Activated T-helper 17 cell treated with anti-CD3 and anti-CD28 coated beads, Interleukin-2, amount 50 U/mL, for 72 hours (primary cell): ENCODE measurements around the gene MARK4. TPM values are rescaled to one million over a fixed set of nuclear protein-coding genes. Genes with fewer than 3 reads are reported as not detected.

Experiments
- ATAC-seq: fragments of 150-1000 bp; cut with Tn5 transposase; replicated peaks from 2 replicates; pipeline ENCODE4 v1.10.0; 2021; ENCODE audit warnings: mild to moderate bottlenecking, moderate library complexity
- H3K27ac Mint-ChIP-seq: one replicate; pipeline ENCODE4 v1.8.0; 2022; ENCODE audit warnings: mixed read lengths
- H3K27me3 Mint-ChIP-seq: one replicate; pipeline ENCODE4 v1.8.0; 2022; ENCODE audit warnings: mixed read lengths
- H3K36me3 Mint-ChIP-seq: one replicate; pipeline ENCODE4 v1.8.0; 2022; ENCODE audit warnings: low read depth, mild to moderate bottlenecking, mixed read lengths
- H3K4me1 Mint-ChIP-seq: one replicate; pipeline ENCODE4 v1.8.0; 2022; ENCODE audit warnings: mixed read lengths
- H3K4me3 Mint-ChIP-seq: one replicate; pipeline ENCODE4 v1.8.0; 2022; ENCODE audit warnings: mild to moderate bottlenecking, mixed read lengths
- H3K9me3 Mint-ChIP-seq: one replicate; pipeline ENCODE4 v1.8.0; 2022; ENCODE audit warnings: mixed read lengths
- total RNA-seq, 2 donors: library from RNA; stranded (reverse); gene quantifications; one replicate each; pipeline ENCODE4 v1.2.3, GENCODE V29; 2022

MARK4 gene
- total RNA-seq, 2 donors from 2014 or later = 21.8 to 26.6 TPM

DNA sequence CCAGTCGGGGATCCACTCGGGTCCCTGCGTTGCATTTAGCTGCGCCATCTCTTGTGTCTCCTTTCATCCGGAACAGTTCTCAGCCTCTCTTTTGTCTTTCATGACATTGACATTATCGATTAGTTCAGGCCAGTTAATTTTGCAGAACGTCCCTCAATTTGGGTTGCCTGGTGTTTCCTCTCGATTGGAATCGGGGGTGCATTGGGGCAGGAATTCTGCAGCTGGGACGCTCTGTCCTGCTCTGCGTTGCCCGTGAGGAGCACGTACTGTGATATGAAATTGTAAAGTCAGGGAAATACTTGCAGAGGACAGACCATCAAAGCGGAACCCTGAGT, 22.4 kb downstream of the MARK4 start:
- no peak for ATAC-seq
- H3K4me3 Mint-ChIP-seq = no peak overlapping the region
- no peak overlapping the region for H3K27ac Mint-ChIP-seq
- H3K4me1 Mint-ChIP-seq = no peaks in the 10 kb centered on the region
- no peaks in the 10 kb centered on the region for H3K27me3 Mint-ChIP-seq
- H3K36me3 Mint-ChIP-seq = peaks cover 48% of the 10 kb centered on the region
- H3K9me3 Mint-ChIP-seq = no peaks in the 10 kb centered on the region

DNA sequence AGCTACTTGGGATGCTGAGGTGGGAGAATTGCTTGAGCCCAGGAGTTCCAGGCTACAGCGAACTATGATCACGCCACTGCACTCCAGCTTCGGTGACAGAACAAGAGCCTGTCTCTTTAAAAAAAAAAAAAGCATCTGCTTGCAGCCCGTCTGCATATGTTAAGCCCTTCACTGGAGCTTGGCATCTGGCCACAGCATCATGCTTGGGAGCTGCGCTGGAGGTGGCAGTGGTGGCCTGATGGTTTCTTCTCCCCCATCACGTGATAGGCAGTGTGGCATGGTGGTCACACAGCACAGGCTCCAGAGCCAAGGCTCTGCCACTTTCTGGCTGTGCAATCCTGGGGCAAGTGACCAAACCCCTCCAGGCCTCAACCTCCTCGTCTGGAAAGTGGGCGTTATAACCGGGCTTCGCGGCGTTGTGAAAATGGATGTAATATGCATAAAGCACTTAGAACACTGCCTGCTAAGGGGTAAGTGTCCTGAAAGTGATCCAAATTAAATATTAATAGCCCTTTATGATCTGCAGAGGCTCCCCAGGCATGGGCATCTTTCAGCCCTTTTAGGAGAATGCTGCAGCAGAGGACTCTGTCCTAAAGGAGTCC, 24.4 kb downstream of the MARK4 start:
- Mint-ChIP-seq H3K27me3 (no peaks in the 10 kb centered on the region), H3K9me3 (no peaks in the 10 kb centered on the region), H3K4me3 (no peak overlapping the region), H3K36me3 (peaks cover 58% of the 10 kb centered on the region), H3K4me1 (no peaks in the 10 kb centered on the region), H3K27ac (no peak overlapping the region)
- ATAC-seq = no peak

DNA sequence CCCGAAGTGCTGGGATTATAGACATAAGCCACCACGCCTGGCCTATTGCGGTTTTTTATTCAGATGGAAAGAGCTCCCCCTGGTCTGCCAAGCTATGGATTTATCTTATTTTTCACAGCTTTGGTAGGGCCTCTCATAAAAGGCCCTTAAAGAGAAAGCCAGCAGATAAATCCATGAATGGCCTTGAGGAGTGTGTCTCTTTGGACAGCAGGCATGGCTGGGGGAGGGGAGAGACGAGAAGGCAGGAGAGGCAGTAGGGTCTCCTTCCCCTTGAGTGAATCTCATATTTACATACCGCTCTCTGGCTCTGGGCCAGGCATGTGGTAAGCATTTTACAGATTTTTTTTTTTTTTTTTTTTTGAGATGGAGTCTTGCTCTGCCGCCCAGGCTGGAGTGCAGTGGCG, 25.2 kb downstream of the MARK4 start:
- H3K4me1 Mint-ChIP-seq = no peaks in the 10 kb centered on the region
- H3K27me3 Mint-ChIP-seq = no peaks in the 10 kb centered on the region
- no peak for ATAC-seq
- no peak overlapping the region for H3K4me3 Mint-ChIP-seq
- no peaks in the 10 kb centered on the region for H3K9me3 Mint-ChIP-seq
- no peak overlapping the region for H3K27ac Mint-ChIP-seq
- peaks cover 61% of the 10 kb centered on the region for H3K36me3 Mint-ChIP-seq

DNA sequence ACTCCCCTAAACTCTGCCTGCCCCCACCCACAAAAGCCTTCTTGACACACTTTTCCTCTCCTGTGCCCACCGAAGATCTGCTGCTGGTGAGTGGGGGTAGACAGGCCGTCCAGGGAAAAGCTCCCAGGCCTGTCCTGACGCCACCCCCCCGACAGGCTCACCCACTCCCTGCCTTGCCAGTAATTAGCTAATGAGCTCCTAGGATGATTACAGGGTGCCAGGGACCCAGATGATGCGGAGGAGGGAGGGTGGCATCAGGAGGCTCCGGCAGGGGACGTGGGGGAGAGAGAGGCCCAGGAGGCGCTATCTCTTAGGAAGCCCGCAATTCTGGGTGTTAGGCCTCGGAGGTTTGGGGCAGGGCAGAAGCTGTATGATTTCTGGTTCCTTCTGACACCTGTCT, 27.0 kb downstream of the MARK4 start:
- no peak for ATAC-seq
- no peaks in the 10 kb centered on the region for H3K4me1 Mint-ChIP-seq
- no peaks in the 10 kb centered on the region for H3K27me3 Mint-ChIP-seq
- no peak overlapping the region for H3K4me3 Mint-ChIP-seq
- no peaks in the 10 kb centered on the region for H3K9me3 Mint-ChIP-seq
- no peak overlapping the region for H3K27ac Mint-ChIP-seq
- peaks cover 60% of the 10 kb centered on the region for H3K36me3 Mint-ChIP-seq

DNA sequence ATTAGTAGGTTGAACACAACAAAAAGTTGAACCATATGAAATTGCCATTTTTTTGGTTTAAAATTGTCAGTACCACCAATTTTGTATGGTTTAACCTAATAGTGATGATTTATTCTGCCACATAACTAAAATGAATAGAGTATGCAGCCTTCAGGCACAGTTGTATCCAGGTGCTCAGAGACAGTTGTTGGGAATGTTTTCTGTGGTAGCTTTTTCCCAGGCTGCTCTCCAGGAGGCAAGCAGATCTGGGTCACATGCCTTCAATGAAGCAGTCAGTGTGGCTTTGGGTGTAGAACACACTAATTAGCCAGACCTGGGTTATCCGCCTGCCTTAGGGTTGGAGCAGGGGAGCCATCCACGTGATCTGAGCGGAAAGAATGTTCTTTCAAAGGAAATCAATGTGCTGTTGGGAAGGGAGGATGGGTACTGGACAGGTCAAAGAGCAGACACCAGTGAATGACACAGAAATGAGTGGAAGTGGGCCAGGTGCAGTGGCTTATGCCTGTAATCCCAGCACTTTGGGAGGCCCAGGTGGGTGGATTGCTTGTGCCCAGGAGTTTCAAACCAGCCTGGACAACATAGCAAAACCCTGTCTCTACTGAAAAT, 28.6 kb downstream of the MARK4 start:
- no peak for ATAC-seq
- Mint-ChIP-seq H3K36me3 (peaks cover 53% of the 10 kb centered on the region), H3K4me1 (no peaks in the 10 kb centered on the region), H3K9me3 (no peaks in the 10 kb centered on the region), H3K27me3 (no peaks in the 10 kb centered on the region), H3K27ac (no peak overlapping the region), H3K4me3 (no peak overlapping the region)

DNA sequence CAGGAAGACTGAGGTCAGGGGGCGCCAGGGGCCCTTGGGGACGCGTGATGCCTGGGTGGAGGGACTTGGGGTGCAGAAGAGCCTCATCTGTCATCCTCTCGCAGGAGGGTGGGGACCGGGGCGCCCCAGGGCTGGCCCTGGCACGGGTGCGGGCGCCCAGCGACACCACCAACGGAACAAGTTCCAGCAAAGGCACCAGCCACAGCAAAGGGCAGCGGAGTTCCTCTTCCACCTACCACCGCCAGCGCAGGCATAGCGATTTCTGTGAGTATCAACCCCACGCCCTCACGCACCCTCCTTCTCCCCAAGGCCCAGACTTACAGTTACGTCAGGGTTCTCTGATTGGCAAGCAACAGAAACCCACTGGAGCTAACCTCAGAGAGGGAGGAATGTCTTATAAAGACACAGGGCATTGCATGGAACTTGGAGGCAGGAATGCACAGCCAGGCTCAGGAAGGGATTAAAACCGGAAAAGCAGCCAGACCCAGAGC, 29.4 kb downstream of the MARK4 start:
- no peaks in the 10 kb centered on the region for H3K27me3 Mint-ChIP-seq
- H3K4me1 Mint-ChIP-seq = no peaks in the 10 kb centered on the region
- no peaks in the 10 kb centered on the region for H3K9me3 Mint-ChIP-seq
- peaks cover 48% of the 10 kb centered on the region for H3K36me3 Mint-ChIP-seq
- no peak overlapping the region for H3K4me3 Mint-ChIP-seq
- ATAC-seq = no peak
- no peak overlapping the region for H3K27ac Mint-ChIP-seq

DNA sequence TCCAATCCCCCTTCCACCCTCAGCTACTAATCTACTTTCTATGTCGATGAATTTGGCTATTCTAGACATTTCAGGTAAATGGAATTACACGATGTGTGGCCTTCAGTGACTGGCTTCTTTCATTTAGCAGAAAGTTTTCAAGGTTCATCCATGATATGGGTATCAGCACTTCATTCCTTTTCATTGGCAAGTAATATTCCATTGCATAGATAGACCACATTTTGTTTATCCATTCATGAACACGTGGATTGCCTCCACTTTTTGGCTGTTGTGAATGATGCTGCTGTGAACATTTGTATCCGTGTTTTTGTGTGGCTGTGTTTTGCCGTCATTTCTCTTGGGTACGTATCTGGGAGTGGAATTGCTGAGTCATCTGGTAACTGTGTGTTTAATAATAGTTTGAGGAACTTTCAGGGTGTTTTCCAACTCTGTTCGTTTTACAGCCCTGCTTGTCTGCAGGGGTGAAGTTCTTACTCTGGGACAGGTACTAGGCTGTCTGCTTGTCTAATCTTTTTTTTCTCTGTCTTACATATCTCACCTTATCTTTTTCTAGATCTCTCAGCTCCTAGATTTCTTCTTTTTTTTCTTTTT, 32.5 kb downstream of the MARK4 start:
- Mint-ChIP-seq H3K36me3 (peaks cover 60% of the 10 kb centered on the region), H3K9me3 (no peaks in the 10 kb centered on the region), H3K4me1 (no peaks in the 10 kb centered on the region), H3K27ac (no peak overlapping the region), H3K27me3 (no peaks in the 10 kb centered on the region), H3K4me3 (no peak overlapping the region)
- ATAC-seq = peak; percentile 11

DNA sequence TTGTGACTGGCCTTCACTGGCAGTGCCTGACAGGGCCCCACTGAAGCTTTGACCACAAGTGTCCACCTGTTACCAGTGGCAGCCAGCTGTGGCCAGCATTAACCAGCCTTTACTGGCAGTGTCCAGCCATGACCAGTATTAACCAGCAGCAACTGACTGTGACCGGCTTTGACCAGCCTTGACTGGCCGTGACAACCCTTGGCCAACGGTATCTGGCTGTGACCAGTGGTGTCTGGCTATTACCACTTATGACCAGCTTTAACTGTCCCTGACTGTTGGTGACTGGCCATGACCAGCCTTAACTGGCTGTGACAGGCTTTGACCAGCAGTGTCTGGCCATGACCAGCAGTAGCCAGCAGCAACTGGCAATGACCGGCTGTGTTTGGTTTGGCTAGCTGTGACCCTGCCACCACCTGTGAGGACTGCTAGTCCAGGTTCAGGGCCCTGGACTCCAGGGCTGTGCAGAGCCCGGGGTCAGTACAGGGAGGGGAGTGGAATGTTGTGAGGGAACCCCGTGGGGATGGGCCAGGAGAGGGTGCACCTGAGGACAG, 39.4 kb downstream of the MARK4 start:
- no peaks in the 10 kb centered on the region for H3K27me3 Mint-ChIP-seq

DNA sequence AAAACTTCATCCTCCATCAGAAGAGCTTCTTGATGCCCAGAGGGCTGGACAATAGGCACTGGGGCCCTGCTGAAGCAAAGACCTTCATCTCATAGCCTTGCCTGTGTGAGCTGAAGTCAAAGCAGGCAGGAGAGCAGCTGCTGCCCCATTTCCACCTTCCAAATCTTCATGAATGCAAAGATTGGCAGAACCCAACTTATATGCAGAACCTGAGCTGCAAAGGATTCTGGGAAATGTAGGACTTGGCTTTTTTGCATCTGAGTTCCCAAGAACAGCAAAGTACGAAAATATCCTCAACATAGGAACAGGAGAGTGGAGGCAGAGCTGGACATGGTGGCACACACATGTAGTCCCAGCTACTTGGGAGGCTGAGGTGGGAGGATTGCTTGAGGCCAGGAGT, 40.8 kb downstream of the MARK4 start:
- ATAC-seq = no peak
- no peaks in the 10 kb centered on the region for H3K27me3 Mint-ChIP-seq
- H3K4me1 Mint-ChIP-seq = peaks cover 5% of the 10 kb centered on the region
- H3K27ac Mint-ChIP-seq = no peak overlapping the region
- H3K4me3 Mint-ChIP-seq = no peak overlapping the region
- H3K36me3 Mint-ChIP-seq = peaks cover 56% of the 10 kb centered on the region
- H3K9me3 Mint-ChIP-seq = peaks cover 6% of the 10 kb centered on the region

More for the DNA sequence above, 39.4 kb downstream of the MARK4 start:
- Mint-ChIP-seq H3K9me3 (peaks cover 6% of the 10 kb centered on the region), H3K36me3 (peaks cover 55% of the 10 kb centered on the region), H3K27ac (no peak overlapping the region), H3K4me3 (no peak overlapping the region), H3K4me1 (peaks cover 5% of the 10 kb centered on the region)
- ATAC-seq = no peak

DNA sequence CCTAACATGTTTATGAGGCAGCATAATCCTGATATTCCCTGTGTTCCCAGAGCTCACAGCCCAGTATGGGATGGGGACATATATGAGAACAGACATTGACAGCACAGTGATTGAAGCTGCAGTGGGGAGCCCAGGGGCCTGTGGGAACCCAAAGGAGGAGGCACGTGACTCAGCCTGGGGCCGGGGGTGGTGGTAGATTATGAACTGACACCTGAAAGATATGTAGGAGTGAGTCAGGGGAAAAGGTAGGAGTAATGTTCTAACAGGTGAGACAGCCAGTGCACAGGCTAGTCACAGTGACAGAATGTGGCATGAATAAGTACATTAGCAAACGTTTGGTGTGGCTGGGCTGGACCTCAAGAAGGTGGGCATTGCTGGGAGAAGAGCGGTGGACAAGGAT, 42.6 kb downstream of the MARK4 start:
- peak overlapping the region; percentile 23 for H3K27ac Mint-ChIP-seq
- peaks cover 6% of the 10 kb centered on the region for H3K9me3 Mint-ChIP-seq
- H3K4me1 Mint-ChIP-seq = peaks cover 5% of the 10 kb centered on the region
- H3K36me3 Mint-ChIP-seq = peaks cover 45% of the 10 kb centered on the region
- no peaks in the 10 kb centered on the region for H3K27me3 Mint-ChIP-seq
- peak; percentile 72 for ATAC-seq
- no peak overlapping the region for H3K4me3 Mint-ChIP-seq

DNA sequence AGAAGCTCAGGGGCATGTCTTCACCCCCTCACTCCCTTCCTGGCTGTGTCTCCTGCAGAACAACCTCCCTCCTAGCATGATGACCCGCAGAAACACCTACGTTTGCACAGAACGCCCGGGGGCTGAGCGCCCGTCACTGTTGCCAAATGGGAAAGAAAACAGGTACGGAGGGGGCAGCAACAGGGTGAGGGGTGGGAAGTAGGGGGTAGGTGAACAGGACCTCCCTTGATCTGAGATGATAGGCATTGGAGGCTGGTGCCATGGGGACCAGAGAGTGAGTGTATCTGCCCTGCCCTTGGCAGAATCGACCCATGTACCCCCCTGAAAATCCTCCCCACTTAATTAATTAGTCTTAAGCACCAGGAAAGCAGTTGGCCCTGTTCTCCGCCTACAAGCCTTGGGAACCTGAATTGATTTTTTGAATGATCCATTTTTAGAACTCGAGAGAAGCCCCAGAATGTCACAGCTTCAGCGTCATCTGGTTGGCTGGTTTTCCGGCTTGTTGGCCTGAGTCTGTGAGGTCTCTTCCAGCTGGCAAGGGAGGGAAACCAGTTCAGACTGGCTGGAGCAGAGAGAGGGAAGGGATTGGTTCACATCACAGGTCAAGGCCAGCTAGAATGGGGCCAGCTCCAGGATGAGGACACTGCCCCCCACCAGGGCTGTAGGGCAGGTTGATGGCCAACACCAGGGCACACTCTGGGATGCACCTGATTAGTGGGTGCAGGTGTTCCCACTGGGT, 43.4 kb downstream of the MARK4 start:
- H3K27ac Mint-ChIP-seq = no peak overlapping the region
- peaks cover 49% of the 10 kb centered on the region for H3K36me3 Mint-ChIP-seq
- no peak overlapping the region for H3K4me3 Mint-ChIP-seq
- no peak for ATAC-seq
- peaks cover 6% of the 10 kb centered on the region for H3K9me3 Mint-ChIP-seq
- H3K27me3 Mint-ChIP-seq = no peaks in the 10 kb centered on the region
- H3K4me1 Mint-ChIP-seq = peaks cover 5% of the 10 kb centered on the region

DNA sequence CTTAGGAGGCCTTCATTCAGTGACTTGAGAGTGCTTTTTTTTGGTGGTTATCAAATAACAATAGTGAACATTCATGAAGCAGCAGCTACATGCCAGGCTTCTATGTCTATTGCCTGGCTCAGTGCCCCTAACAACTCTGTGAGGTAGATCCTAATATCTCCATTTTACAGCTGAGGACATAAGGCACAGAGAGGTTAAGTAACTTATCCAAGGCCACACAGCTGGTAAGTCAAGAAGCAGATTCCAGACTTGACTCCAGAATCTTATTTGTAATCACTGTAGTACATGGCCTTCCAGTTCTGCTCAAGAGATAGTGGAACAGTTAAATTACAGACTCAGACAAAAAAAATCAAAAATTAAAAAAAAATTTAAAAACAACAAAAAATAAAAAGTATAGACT, 44.8 kb downstream of the MARK4 start:
- no peaks in the 10 kb centered on the region for H3K27me3 Mint-ChIP-seq
- H3K9me3 Mint-ChIP-seq = peaks cover 6% of the 10 kb centered on the region
- no peak overlapping the region for H3K4me3 Mint-ChIP-seq
- H3K27ac Mint-ChIP-seq = no peak overlapping the region
- ATAC-seq = no peak
- H3K36me3 Mint-ChIP-seq = peaks cover 59% of the 10 kb centered on the region
- peaks cover 5% of the 10 kb centered on the region for H3K4me1 Mint-ChIP-seq

DNA sequence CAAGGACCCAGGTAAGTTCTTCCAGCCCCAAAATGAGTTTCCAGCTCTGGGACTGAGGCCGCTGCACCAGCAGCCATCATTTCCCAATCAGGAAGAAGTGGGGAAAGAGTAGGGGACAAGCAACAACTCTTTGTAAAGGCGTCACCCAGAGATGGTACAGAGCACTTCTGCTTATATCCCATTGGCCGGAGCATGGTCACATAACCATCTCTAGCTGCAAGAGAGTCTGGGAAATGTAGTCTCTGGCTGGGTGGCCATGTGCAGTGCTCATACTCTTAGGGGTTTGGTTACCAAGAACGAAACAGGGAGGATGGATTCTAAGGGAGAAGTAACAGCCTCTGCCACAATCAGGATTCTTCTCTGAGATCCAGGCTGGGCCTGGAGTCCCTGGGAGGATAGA, 45.3 kb downstream of the MARK4 start:
- H3K36me3 Mint-ChIP-seq = peaks cover 57% of the 10 kb centered on the region
- no peak overlapping the region for H3K4me3 Mint-ChIP-seq
- H3K27ac Mint-ChIP-seq = no peak overlapping the region
- H3K9me3 Mint-ChIP-seq = peaks cover 6% of the 10 kb centered on the region
- peaks cover 5% of the 10 kb centered on the region for H3K4me1 Mint-ChIP-seq
- no peaks in the 10 kb centered on the region for H3K27me3 Mint-ChIP-seq
- no peak for ATAC-seq

DNA sequence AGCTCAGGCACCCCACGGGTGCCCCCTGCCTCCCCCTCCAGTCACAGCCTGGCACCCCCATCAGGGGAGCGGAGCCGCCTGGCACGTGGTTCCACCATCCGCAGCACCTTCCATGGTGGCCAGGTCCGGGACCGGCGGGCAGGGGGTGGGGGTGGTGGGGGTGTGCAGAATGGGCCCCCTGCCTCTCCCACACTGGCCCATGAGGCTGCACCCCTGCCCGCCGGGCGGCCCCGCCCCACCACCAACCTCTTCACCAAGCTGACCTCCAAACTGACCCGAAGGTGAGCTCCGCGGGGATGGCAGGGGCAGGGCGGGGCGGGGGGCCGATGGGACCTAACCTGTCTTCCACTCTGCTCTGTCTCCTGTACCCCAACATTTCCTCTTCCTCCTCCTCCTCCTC, 46.6 kb downstream of the MARK4 start:
- no peak overlapping the region for H3K4me3 Mint-ChIP-seq
- peaks cover 5% of the 10 kb centered on the region for H3K4me1 Mint-ChIP-seq
- H3K27ac Mint-ChIP-seq = no peak overlapping the region
- ATAC-seq = no peak
- H3K36me3 Mint-ChIP-seq = peaks cover 47% of the 10 kb centered on the region
- H3K27me3 Mint-ChIP-seq = no peaks in the 10 kb centered on the region
- peaks cover under 1% of the 10 kb centered on the region for H3K9me3 Mint-ChIP-seq
